ENCODE measurements around the gene WWC1.
"Not testable (repeated sequence)": the region's sequence is repeated elsewhere in the genome, so short reads cannot be mapped to it uniquely, and the experiment has no call there.

WWC1 gene

GRCh38 chr5:168285696-168286095 is 5.7 kb upstream of the WWC1 start:
- in situ Hi-C loops (cut with MboI; ENCODE audit: low sequenced_read_pairs), result no loop called here

GRCh38 chr5:168286386-168286785 is 5.1 kb upstream of the WWC1 start:
- in situ Hi-C loops (cut with MboI; ENCODE audit: low sequenced_read_pairs), result no loop called here

GRCh38 chr5:168286863-168287262 is 4.6 kb upstream of the WWC1 start:
- in situ Hi-C loops (cut with MboI; ENCODE audit: low sequenced_read_pairs), result not testable (repeated sequence)

GRCh38 chr5:168287362-168287761 is 4.1 kb upstream of the WWC1 start:
- in situ Hi-C loops (cut with MboI; ENCODE audit: low sequenced_read_pairs), result no loop called here

- in situ Hi-C loops (cut with MboI; ENCODE audit: low sequenced_read_pairs), result no loop called here
Measured at GRCh38 chr5:168288349-168289245, 2.8 kb upstream of the WWC1 start.

GRCh38 chr5:168290902-168291341 is 523 bp upstream of the WWC1 start:
- in situ Hi-C loops (cut with MboI; ENCODE audit: low sequenced_read_pairs), result no loop called here

- in situ Hi-C loops (cut with MboI; ENCODE audit: low sequenced_read_pairs), result no loop called here
Measured at GRCh38 chr5:168291964-168292785, 730 bp downstream of the WWC1 start.

GRCh38 chr5:168292786-168293696 is 1.6 kb downstream of the WWC1 start:
- in situ Hi-C loops (cut with MboI; ENCODE audit: low sequenced_read_pairs), result no loop called here

- in situ Hi-C loops (cut with MboI; ENCODE audit: low sequenced_read_pairs), result no loop called here
Measured at GRCh38 chr5:168295574-168296201, 4.2 kb downstream of the WWC1 start.

GRCh38 chr5:168296682-168297081 is 5.2 kb downstream of the WWC1 start:
- in situ Hi-C loops (cut with MboI; ENCODE audit: low sequenced_read_pairs), result no loop called here

- in situ Hi-C loops (cut with MboI; ENCODE audit: low sequenced_read_pairs), result no loop called here
Measured at GRCh38 chr5:168298949-168299348, 7.5 kb downstream of the WWC1 start.

GRCh38 chr5:168299372-168299771 is 7.9 kb downstream of the WWC1 start:
- in situ Hi-C loops (cut with MboI; ENCODE audit: low sequenced_read_pairs), result no loop called here

- in situ Hi-C loops (cut with MboI; ENCODE audit: low sequenced_read_pairs), result no loop called here
Measured at GRCh38 chr5:168300326-168301182, 9.1 kb downstream of the WWC1 start.

GRCh38 chr5:168301593-168302390 is 10.3 kb downstream of the WWC1 start:
- in situ Hi-C loops (cut with MboI; ENCODE audit: low sequenced_read_pairs), result no loop called here

- in situ Hi-C loops (cut with MboI; ENCODE audit: low sequenced_read_pairs), result no loop called here
Measured at GRCh38 chr5:168302785-168303184, 11.3 kb downstream of the WWC1 start.

GRCh38 chr5:168303393-168304025 is 12.1 kb downstream of the WWC1 start:
- in situ Hi-C loops (cut with MboI; ENCODE audit: low sequenced_read_pairs), result no loop called here

GRCh38 chr5:168304349-168304748 is 12.9 kb downstream of the WWC1 start:
- in situ Hi-C loops (cut with MboI; ENCODE audit: low sequenced_read_pairs), result no loop called here

- in situ Hi-C loops (cut with MboI; ENCODE audit: low sequenced_read_pairs), result no loop called here
Measured at GRCh38 chr5:168305281-168305680, 13.8 kb downstream of the WWC1 start.

Data from HL-60/S4 (cell line).